Parathyroid adenoma (tissue), 2 donors: ENCODE measurements around the gene TMEM92.

Experiments used
- H2AFZ ChIP-seq: fragments of 300-600 bp; sonication (generic); one replicate; pipeline ENCODE4 v1.7.0; 2017; ENCODE audit warnings: antibody characterized with exemption, mild to moderate bottlenecking
- H3K27ac ChIP-seq: fragments of 300-600 bp; sonication (generic); one replicate; pipeline ENCODE4 v1.7.0; 2017
- H3K27me3 ChIP-seq: fragments of 300-600 bp; sonication (generic); one replicate; pipeline ENCODE4 v1.7.0; 2017; ENCODE audit warnings: low read length; ENCODE audit not compliant: control insufficient read depth, insufficient read depth
- H3K36me3 ChIP-seq: fragments of 300-600 bp; sonication (generic); one replicate; pipeline ENCODE4 v1.7.0; 2017; ENCODE audit warnings: low read length; ENCODE audit not compliant: control insufficient read depth, insufficient read depth
- H3K4me1 ChIP-seq: fragments of 300-600 bp; sonication (generic); one replicate; pipeline ENCODE4 v1.7.0; 2017; ENCODE audit warnings: control low read depth
- H3K4me2 ChIP-seq: fragments of 300-600 bp; sonication (generic); one replicate; pipeline ENCODE4 v1.7.0; 2017; ENCODE audit warnings: low read length
- H3K4me3 ChIP-seq: fragments of 300-600 bp; sonication (generic); one replicate; pipeline ENCODE4 v1.7.0; 2017; ENCODE audit warnings: low read depth, low read length
- H3K79me2 ChIP-seq: fragments of 300-600 bp; sonication (generic); one replicate; pipeline ENCODE4 v1.7.0; 2017; ENCODE audit warnings: control low read depth
- H3K9ac ChIP-seq: fragments of 300-600 bp; sonication (generic); one replicate; pipeline ENCODE4 v1.7.0; 2017; ENCODE audit warnings: mild to moderate bottlenecking
- H3K9me3 ChIP-seq: fragments of 300-600 bp; sonication (generic); one replicate; pipeline ENCODE4 v1.7.0; 2017; ENCODE audit warnings: low read length; ENCODE audit not compliant: control insufficient read depth
- CTCF ChIP-seq: fragments of 300-600 bp; sonication (generic); IDR thresholded peaks from one replicate; pipeline ENCODE4 v1.7.0; 2017; ENCODE audit warnings: antibody characterized with exemption, mild to moderate bottlenecking
- donor health status: primary hyperparathyroidism.

TMEM92 gene

GRCh38 chr17:50279639-50280038, 5.4 kb downstream of the TMEM92 start:
- no peak overlapping the region for H3K27ac ChIP-seq

GRCh38 chr17:50280068-50280467, 5.8 kb downstream of the TMEM92 start:
- no peak for TF ChIP-seq CTCF
- Histone ChIP-seq H3K79me2 (no peaks in the 10 kb centered on the region), H3K36me3 (no peaks in the 10 kb centered on the region), H3K9ac (no peak overlapping the region), H3K27ac (no peak overlapping the region), H3K4me1 (no peaks in the 10 kb centered on the region), H3K4me3 (no peak overlapping the region), H3K4me2 (no peak overlapping the region), H3K27me3 (no peaks in the 10 kb centered on the region), H3K9me3 (no peaks in the 10 kb centered on the region), H2AFZ (no peak overlapping the region)

More at GRCh38 chr17:50279639-50280038, 5.4 kb downstream of the TMEM92 start:
- Histone ChIP-seq H3K4me2 (no peak overlapping the region), H3K9me3 (no peaks in the 10 kb centered on the region), H3K4me3 (no peak overlapping the region), H2AFZ (no peak overlapping the region), H3K79me2 (no peaks in the 10 kb centered on the region), H3K27me3 (no peaks in the 10 kb centered on the region), H3K36me3 (no peaks in the 10 kb centered on the region), H3K4me1 (no peaks in the 10 kb centered on the region), H3K9ac (no peak overlapping the region)
- no peak for TF ChIP-seq CTCF

GRCh38 chr17:50280801-50281441, 6.7 kb downstream of the TMEM92 start:
- H2AFZ ChIP-seq, result no peak overlapping the region
- TF ChIP-seq CTCF, result no peak
- H3K9me3 ChIP-seq, result no peaks in the 10 kb centered on the region
- no peak overlapping the region for H3K9ac ChIP-seq
- no peaks in the 10 kb centered on the region for H3K4me1 ChIP-seq
- no peak overlapping the region for H3K4me3 ChIP-seq
- no peaks in the 10 kb centered on the region for H3K79me2 ChIP-seq
- no peaks in the 10 kb centered on the region for H3K27me3 ChIP-seq
- H3K27ac ChIP-seq, result no peak overlapping the region
- no peaks in the 10 kb centered on the region for H3K36me3 ChIP-seq
- H3K4me2 ChIP-seq, result no peak overlapping the region

DNA sequence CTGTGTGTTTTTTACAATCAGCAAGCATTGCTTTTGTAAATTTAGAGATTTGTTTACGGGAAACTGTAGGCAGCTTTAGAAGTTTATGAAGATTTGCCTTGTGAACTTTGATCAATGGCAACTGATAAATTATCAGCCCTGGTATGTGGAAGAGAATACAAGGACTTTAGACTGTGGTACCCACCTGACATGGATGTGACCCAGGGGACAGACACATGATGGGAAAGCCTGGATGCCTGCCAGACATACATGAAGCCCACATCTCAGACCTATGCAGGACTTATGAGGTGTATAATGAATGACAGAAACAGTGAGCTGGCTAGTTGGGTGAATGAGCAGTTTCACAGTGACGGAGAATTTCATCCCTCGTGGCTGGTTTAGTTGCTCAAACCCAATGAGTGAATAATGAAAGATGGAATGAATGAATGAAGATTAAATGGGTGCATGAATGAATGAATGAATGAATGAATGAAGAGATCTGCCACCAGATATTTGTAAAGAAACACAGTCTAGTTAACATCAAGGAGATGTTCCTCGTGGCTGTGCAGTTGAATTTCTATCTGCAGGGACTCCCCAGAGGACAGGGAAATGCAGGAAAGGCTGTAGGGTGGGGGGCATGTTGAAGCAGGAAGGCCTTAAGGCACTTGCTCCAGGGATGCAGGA, 7.6 kb downstream of the TMEM92 start:
- H3K9ac ChIP-seq, result no peak overlapping the region
- no peaks in the 10 kb centered on the region for H3K36me3 ChIP-seq
- H3K79me2 ChIP-seq, result no peaks in the 10 kb centered on the region
- H3K4me3 ChIP-seq, result no peak overlapping the region
- no peak overlapping the region for H3K27ac ChIP-seq
- no peak for TF ChIP-seq CTCF
- H2AFZ ChIP-seq, result no peak overlapping the region
- no peak overlapping the region for H3K4me2 ChIP-seq
- no peaks in the 10 kb centered on the region for H3K27me3 ChIP-seq
- H3K4me1 ChIP-seq, result no peaks in the 10 kb centered on the region
- no peaks in the 10 kb centered on the region for H3K9me3 ChIP-seq

- no peak overlapping the region for H2AFZ ChIP-seq
- H3K4me2 ChIP-seq, result no peak overlapping the region
- H3K27ac ChIP-seq, result no peak overlapping the region
- no peak for TF ChIP-seq CTCF
- no peaks in the 10 kb centered on the region for H3K4me1 ChIP-seq
- H3K27me3 ChIP-seq, result no peaks in the 10 kb centered on the region
- H3K9ac ChIP-seq, result no peak overlapping the region
- H3K4me3 ChIP-seq, result no peak overlapping the region
- H3K79me2 ChIP-seq, result no peaks in the 10 kb centered on the region
- no peaks in the 10 kb centered on the region for H3K36me3 ChIP-seq
- H3K9me3 ChIP-seq, result no peaks in the 10 kb centered on the region
Measured at GRCh38 chr17:50283246-50283645, 9.0 kb downstream of the TMEM92 start.
